SJSA1 (cell line): ENCODE data around the gene RLN2. TPM values are rescaled to one million over a fixed set of nuclear protein-coding genes. Genes with fewer than 3 reads are reported as not detected.
"Not testable (repeated sequence)": the region's sequence is repeated elsewhere in the genome, so short reads cannot be mapped to it uniquely, and the experiment has no call there.

Experiments used
- DNase-seq, 2 experiments: peaks; one replicate each; pipeline ENCODE4 v3.0.0-alpha.2; 2015 to 2020; ENCODE audit warnings: low spot score in 2 of 2, low read depth in 1 of 2
- H3K27ac ChIP-seq: fragments of 250-450 bp; sonication (Bioruptor Pico); 2 replicates; pipeline ENCODE4 v1.5.1; 2020; ENCODE audit warnings: mild to moderate bottlenecking, moderate library complexity
- H3K27me3 ChIP-seq: fragments of 250-450 bp; sonication (Bioruptor Pico); replicated peaks from 2 replicates; pipeline ENCODE4 v1.5.1; 2020; ENCODE audit warnings: mild to moderate bottlenecking, moderate library complexity
- H3K36me3 ChIP-seq: fragments of 250-450 bp; sonication (Bioruptor Pico); 2 replicates; pipeline ENCODE4 v1.5.1; 2020; ENCODE audit warnings: mild to moderate bottlenecking
- H3K4me1 ChIP-seq: fragments of 250-450 bp; sonication (Bioruptor Pico); replicated peaks from 2 replicates; pipeline ENCODE4 v1.6.1; 2021; ENCODE audit warnings: mild to moderate bottlenecking
- H3K4me3 ChIP-seq: fragments of 250-450 bp; sonication (Bioruptor Pico); 2 replicates; pipeline ENCODE4 v1.5.1; 2020; ENCODE audit warnings: mild to moderate bottlenecking
- H3K9me3 ChIP-seq: fragments of 250-450 bp; sonication (Bioruptor Pico); replicated peaks from 2 replicates; pipeline ENCODE4 v1.5.1; 2020; ENCODE audit warnings: mild to moderate bottlenecking
- total RNA-seq: library from RNA; depleted of rRNA; stranded (reverse); fragments of >200 nt; shearing (Covaris generic); gene quantifications from 2 replicates; pipeline ENCODE4 v1.2.3, GENCODE V29; 2014; rRNA removed

The RLN2 gene
- not detected in 2 replicates for total RNA-seq

- not testable (repeated sequence) for H3K36me3 ChIP-seq, H3K27ac ChIP-seq, H3K27me3 ChIP-seq, H3K4me3 ChIP-seq, DNase-seq, H3K9me3 ChIP-seq, H3K4me1 ChIP-seq
Measured at GRCh38 chr9:5303840-5304795, at the start of gene RLN2. Gene RLN2, minus strand, starts transcription at chr9:5304716. Its CDS starts 136 bp downstream, at chr9:5304580.

GRCh38 chr9:5354184-5354583 is 49.7 kb upstream of the RLN2 start:
- H3K36me3 ChIP-seq, result no peaks in the 10 kb centered on the region
- H3K4me3 ChIP-seq, result no peak overlapping the region
- no peaks in the 10 kb centered on the region for H3K27me3 ChIP-seq
- H3K9me3 ChIP-seq, result no peaks in the 10 kb centered on the region
- no peaks in the 10 kb centered on the region for H3K4me1 ChIP-seq
- no peak for DNase-seq
- no peak overlapping the region for H3K27ac ChIP-seq

DNA sequence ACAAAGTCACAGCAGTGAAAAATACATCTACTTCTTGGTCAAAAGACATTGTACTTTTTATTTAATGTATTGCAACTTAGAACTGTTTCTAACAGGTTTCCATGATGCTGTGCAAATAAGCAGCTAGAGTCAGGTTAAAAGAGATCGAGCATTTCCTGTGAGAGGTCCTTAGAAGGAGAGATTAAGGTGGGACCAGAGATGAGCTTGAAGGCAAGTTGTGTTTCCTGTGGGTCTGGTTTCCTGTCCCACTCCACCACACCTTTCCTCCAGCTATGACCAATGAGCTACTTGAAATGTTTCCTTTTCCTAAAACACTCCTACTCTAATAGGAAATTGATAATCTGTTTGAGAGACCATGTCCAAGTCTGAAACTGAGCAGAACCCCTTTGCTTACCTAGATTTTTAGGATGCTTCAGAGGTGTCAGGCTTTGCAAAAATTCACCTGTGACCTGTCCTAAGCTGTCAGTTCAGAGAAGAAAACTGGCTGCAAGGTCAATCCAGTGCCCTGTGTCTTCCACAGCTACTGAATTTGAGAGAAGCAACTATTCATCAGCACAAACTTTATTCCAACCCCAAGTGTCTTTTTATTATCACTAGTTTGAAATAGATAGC is 48.2 kb upstream of the RLN2 start:
- no peak for DNase-seq
- Histone ChIP-seq H3K9me3 (no peaks in the 10 kb centered on the region), H3K27me3 (no peaks in the 10 kb centered on the region)

GRCh38 chr9:5338992-5339981 is 34.8 kb upstream of the RLN2 start, which contains the start of gene RLN1:
Gene RLN1, minus strand, starts transcription at chr9:5339876. Its CDS starts 130 bp downstream, at chr9:5339746.
- H3K4me1 ChIP-seq, H3K27me3 ChIP-seq, DNase-seq, H3K9me3 ChIP-seq, H3K4me3 ChIP-seq, H3K27ac ChIP-seq, H3K36me3 ChIP-seq: not testable (repeated sequence)

More for the DNA sequence above, 48.2 kb upstream of the RLN2 start:
- H3K27ac ChIP-seq, result no peak overlapping the region
- H3K4me3 ChIP-seq, result no peak overlapping the region
- H3K4me1 ChIP-seq, result no peaks in the 10 kb centered on the region
- no peaks in the 10 kb centered on the region for H3K36me3 ChIP-seq

- no peaks in the 10 kb centered on the region for H3K4me1 ChIP-seq
Measured at GRCh38 chr9:5336688-5337087, 32.2 kb upstream of the RLN2 start.

GRCh38 chr9:5331276-5331675 is 26.8 kb upstream of the RLN2 start:
- not testable (repeated sequence) for DNase-seq, H3K27me3 ChIP-seq, H3K9me3 ChIP-seq, H3K4me1 ChIP-seq, H3K27ac ChIP-seq, H3K4me3 ChIP-seq, H3K36me3 ChIP-seq

More at GRCh38 chr9:5336688-5337087, 32.2 kb upstream of the RLN2 start:
- H3K9me3 ChIP-seq, result no peaks in the 10 kb centered on the region
- H3K27me3 ChIP-seq, result no peaks in the 10 kb centered on the region
- no peak for DNase-seq
- no peaks in the 10 kb centered on the region for H3K36me3 ChIP-seq
- no peak overlapping the region for H3K27ac ChIP-seq
- no peak overlapping the region for H3K4me3 ChIP-seq

GRCh38 chr9:5326893-5327548 is 22.5 kb upstream of the RLN2 start:
- H3K4me3 ChIP-seq, result no peak overlapping the region
- H3K4me1 ChIP-seq, result no peaks in the 10 kb centered on the region
- no peak overlapping the region for H3K27ac ChIP-seq
- H3K27me3 ChIP-seq, result no peaks in the 10 kb centered on the region
- DNase-seq, result no peak
- no peaks in the 10 kb centered on the region for H3K9me3 ChIP-seq
- H3K36me3 ChIP-seq, result no peaks in the 10 kb centered on the region

GRCh38 chr9:5326187-5326586 is 21.7 kb upstream of the RLN2 start:
- no peaks in the 10 kb centered on the region for H3K27me3 ChIP-seq
- H3K9me3 ChIP-seq, result no peaks in the 10 kb centered on the region
- H3K36me3 ChIP-seq, result no peaks in the 10 kb centered on the region
- no peak overlapping the region for H3K4me3 ChIP-seq
- H3K27ac ChIP-seq, result no peak overlapping the region
- no peaks in the 10 kb centered on the region for H3K4me1 ChIP-seq
- no peak for DNase-seq

DNA sequence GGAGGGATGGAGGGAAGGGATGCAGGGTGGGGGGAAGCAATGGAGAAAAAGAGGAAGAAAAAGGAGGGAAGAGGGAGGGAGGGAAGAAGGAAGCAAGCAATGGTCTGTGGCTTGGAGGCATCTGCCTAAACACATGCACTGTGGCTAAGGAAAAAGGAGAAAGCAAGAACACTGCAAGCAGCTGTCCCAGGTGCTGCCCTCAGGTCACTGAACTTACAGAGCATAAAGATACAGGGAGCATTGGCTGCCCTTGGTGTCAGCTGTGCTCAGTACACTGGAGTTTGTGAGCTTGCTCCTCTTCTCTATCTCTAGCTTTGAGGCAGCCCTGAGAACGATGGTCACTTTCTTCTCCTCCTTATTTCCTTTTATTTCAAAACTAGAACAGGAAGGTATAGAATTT is 17.1 kb upstream of the RLN2 start:
- not testable (repeated sequence) for H3K4me1 ChIP-seq, H3K4me3 ChIP-seq, H3K36me3 ChIP-seq, H3K9me3 ChIP-seq, H3K27ac ChIP-seq, DNase-seq, H3K27me3 ChIP-seq

GRCh38 chr9:5321058-5321457 is 16.5 kb upstream of the RLN2 start:
- Histone ChIP-seq H3K27ac (no peak overlapping the region), H3K4me1 (no peaks in the 10 kb centered on the region)
- no peak for DNase-seq

DNA sequence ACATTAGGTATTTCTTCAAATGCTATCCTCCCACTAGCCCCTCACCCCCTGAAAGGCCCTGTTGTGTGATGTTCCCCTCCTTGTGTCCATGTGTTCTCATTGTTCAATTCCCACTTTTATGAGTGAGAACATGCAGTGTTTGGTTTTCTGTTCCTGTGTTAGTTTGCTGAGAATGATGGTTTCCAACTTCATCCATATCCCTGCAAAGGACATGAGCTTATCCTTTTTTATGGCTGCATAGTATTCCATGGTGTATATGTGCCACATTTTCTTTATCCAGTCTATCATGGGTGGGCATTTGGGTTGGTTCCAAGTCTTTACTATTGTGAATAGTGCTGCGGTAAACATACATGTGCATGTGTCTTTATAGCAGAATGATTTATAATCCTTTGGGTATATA is 11.9 kb upstream of the RLN2 start:
- H3K27ac ChIP-seq, H3K36me3 ChIP-seq, DNase-seq, H3K27me3 ChIP-seq, H3K4me3 ChIP-seq, H3K4me1 ChIP-seq, H3K9me3 ChIP-seq: not testable (repeated sequence)

More at GRCh38 chr9:5321058-5321457, 16.5 kb upstream of the RLN2 start:
- Histone ChIP-seq H3K36me3 (no peaks in the 10 kb centered on the region), H3K27me3 (no peaks in the 10 kb centered on the region), H3K4me3 (no peak overlapping the region), H3K9me3 (no peaks in the 10 kb centered on the region)

DNA sequence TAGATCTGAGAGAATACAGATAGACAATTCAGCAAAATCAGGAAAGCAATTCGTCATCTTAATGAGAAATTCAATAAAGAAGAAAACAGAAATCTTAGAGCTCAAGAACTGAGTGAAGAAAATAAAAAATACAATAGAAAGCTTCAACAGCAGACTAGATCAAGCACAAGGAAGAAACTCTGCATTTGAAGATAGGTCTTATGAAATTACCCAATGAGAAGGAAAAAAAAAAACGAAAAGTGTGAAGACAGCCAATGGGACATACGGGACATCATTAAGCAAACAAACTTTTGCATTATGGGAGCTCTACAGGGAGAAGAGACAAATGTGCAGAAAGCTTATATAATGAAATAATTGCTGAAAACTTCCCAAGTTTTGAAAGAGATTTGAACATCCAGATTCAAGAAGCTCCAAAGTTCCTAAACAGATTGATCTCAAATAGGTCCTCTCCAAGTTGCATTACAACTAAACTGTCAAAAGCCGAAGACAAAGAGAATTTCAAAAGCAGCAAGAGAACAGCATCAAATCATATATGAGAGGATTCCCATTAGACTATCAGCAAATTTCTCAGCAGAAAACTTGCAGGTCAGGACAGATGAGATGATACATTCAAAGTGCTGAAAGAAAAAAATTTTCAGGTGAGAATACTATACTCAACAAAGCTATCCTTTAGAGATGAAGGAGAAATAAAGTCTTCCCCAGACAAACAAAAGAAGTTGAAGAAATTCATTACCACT is 10.8 kb upstream of the RLN2 start:
- H3K4me1 ChIP-seq, result no peaks in the 10 kb centered on the region
- H3K9me3 ChIP-seq, result no peaks in the 10 kb centered on the region
- no peaks in the 10 kb centered on the region for H3K27me3 ChIP-seq
- H3K36me3 ChIP-seq, result no peaks in the 10 kb centered on the region
- H3K4me3 ChIP-seq, result no peak overlapping the region
- no peak overlapping the region for H3K27ac ChIP-seq
- no peak for DNase-seq
